Stimulated activated CD4-positive, alpha-beta T cell treated with anti-CD3 and anti-CD28 coated beads, Interleukin-1b, Interleukin-23, amount 100 ng/mL, for 48 hours (primary cell): Measurements from ENCODE around the gene PC.

Experiments used
- DNase-seq: peaks from one replicate; pipeline ENCODE4 v3.0.0-alpha.2; 2020

The PC gene

GRCh38 chr11:66853242-66854229 is 104.6 kb downstream of the PC start:
- no peak for DNase-seq

GRCh38 chr11:66852466-66853241 is 105.5 kb downstream of the PC start:
- DNase-seq = no peak

GRCh38 chr11:66851698-66852465 is 106.3 kb downstream of the PC start:
- DNase-seq = peak; percentile 43

GRCh38 chr11:66851239-66851596 is 107.0 kb downstream of the PC start:
- DNase-seq = no peak

GRCh38 chr11:66850588-66851238 is 107.5 kb downstream of the PC start:
- DNase-seq = no peak

- no peak for DNase-seq
Observed at GRCh38 chr11:66850235-66850587, 108.0 kb downstream of the PC start.

- DNase-seq = no peak
Observed at GRCh38 chr11:66849501-66850234, 108.5 kb downstream of the PC start.

- no peak for DNase-seq
Observed at GRCh38 chr11:66848671-66849500, 109.3 kb downstream of the PC start.

GRCh38 chr11:66847461-66848232 is 110.5 kb downstream of the PC start:
- no peak for DNase-seq

- no peak for DNase-seq
Observed at GRCh38 chr11:66846671-66847091, 111.5 kb downstream of the PC start.

- no peak for DNase-seq
Observed at GRCh38 chr11:66845876-66846212, 112.3 kb downstream of the PC start.

GRCh38 chr11:66845143-66845875 is 112.9 kb downstream of the PC start:
- DNase-seq = no peak

GRCh38 chr11:66844496-66845142 is 113.6 kb downstream of the PC start:
- DNase-seq = no peak

GRCh38 chr11:66843776-66844495 is 114.2 kb downstream of the PC start:
- no peak for DNase-seq

GRCh38 chr11:66842896-66843775 is 115.0 kb downstream of the PC start, which contains the start of gene RCE1:
RCE1 (plus strand) TSS chr11:66843441; CDS start chr11:66843456, 15 bp downstream.
- DNase-seq = peak; percentile 87

- no peak for DNase-seq
Observed at GRCh38 chr11:66842501-66842895, 115.7 kb downstream of the PC start.

GRCh38 chr11:66841861-66842260 is 116.3 kb downstream of the PC start:
- no peak for DNase-seq
